ENCODE results near the gene TTC28.

DNA sequence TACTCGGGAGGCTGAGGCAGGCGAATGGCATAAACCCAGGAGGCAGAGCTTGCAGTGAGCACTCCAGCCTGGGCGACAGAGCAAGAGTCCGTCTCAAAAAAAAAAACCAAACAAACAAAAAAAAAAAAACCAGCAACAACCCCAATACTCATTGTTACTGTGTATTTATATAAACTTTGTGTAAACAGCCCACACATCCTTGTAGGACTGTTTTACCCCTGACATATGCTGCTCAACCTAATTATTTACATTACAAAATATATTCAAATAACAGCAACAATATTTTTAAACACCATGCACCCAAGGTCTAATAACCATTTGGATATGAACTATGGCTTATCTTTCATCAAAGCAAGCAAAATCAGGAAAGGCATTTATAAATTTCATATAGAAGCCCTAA lies 284.1 kb downstream of the TTC28 start:
- TF ChIP-seq, protein P1, sequence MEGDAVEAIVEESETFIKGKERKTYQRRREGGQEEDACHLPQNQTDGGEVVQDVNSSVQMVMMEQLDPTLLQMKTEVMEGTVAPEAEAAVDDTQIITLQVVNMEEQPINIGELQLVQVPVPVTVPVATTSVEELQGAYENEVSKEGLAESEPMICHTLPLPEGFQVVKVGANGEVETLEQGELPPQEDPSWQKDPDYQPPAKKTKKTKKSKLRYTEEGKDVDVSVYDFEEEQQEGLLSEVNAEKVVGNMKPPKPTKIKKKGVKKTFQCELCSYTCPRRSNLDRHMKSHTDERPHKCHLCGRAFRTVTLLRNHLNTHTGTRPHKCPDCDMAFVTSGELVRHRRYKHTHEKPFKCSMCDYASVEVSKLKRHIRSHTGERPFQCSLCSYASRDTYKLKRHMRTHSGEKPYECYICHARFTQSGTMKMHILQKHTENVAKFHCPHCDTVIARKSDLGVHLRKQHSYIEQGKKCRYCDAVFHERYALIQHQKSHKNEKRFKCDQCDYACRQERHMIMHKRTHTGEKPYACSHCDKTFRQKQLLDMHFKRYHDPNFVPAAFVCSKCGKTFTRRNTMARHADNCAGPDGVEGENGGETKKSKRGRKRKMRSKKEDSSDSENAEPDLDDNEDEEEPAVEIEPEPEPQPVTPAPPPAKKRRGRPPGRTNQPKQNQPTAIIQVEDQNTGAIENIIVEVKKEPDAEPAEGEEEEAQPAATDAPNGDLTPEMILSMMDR (IDR thresholded peaks at IDR 0.05): no peak
- TF ChIP-seq POLR2A (IDR thresholded peaks at IDR 0.05): no peak

Data from thyroid gland (tissue), 4 donors.